ENCODE measurements around the gene TTLL10.

- TF ChIP-seq CTCF (optimal IDR thresholded peaks at IDR 0.05 in 1 of 3, IDR thresholded peaks at IDR 0.05 in 1 of 3, conservative IDR thresholded peaks at IDR 0.05 in 1 of 3; ENCODE audit: extremely low read depth in 1 of 3, insufficient read depth in 2 of 3, low read length in 3 of 3) (no peak), EZH2 (IDR thresholded peaks at IDR 0.05; ENCODE audit: low read length) (no peak)
These were observed 1.9 kb upstream of the TTLL10 start for GRCh38 chr1:1171546-1172340.

Measured in keratinocyte (primary cell).